Measurements from ENCODE around the gene SLC26A6. TPM values are rescaled to one million over a fixed set of nuclear protein-coding genes. Genes with fewer than 3 reads are reported as not detected.

Gene SLC26A6
- total and polyA plus RNA-seq, 10 of the 15 experiments (the other 5 are each of a cell fraction or from before 2014, with no cell fraction given) = 2.1 to 24.9 (median 13.3) TPM

DNA sequence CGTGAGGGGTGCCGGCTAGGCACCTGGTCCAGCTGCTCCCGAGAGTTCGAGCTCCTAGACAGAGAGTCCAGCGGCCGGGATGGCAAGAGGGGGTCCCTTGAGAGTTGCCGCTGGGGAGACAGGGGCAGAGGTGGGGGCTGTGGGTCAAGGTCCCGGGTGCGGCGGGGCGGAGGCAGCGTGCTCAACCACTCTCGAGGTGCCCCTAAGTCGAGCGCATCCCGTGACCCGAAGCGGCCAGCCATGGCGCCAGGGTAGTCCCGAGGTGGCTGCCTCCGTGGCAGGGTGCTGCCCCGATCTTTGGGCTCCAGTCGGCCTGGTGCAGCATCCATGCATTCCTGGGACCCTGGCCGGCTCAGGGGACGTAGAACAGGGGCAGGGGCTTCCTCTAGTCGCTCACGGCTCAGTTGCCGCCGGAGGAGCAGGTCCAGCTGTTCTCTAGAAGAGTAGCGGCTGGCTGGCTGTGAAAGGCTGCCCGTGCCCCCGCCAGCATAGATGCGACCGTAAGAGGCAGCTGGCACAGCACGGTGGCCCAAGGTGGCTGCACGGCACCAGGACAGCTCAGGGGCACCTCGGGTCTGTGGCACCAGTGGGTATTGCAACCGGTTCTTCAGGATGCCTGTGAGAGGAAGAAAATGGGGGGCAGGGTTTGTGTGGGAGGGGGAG, 4.8 kb upstream of the SLC26A6 start:
- ATAC-seq (no peak), DNase-seq (ENCODE audit: low read depth, low spot score) (no peak), FAIRE-seq (no peak)
- POLR2A ChIA-PET = no interaction called here
- RAD21 ChIA-PET (ENCODE audit: unreplicated experiment) = no interaction called here
- BruUV-seq (replicated peaks) = no TSS peak
- H4K20me1 ChIP-seq (ENCODE audit: control insufficient read depth, insufficient read depth) = no peaks in the 10 kb centered on the region
- H3K9me3 ChIP-seq (replicated peaks; ENCODE audit: control insufficient read depth, insufficient read depth, low read length) = no peaks in the 10 kb centered on the region
- TF ChIP-seq ESRRA (IDR thresholded peaks at IDR 0.05; ENCODE audit: low read length) (no peak), ZNF217 (IDR thresholded peaks at IDR 0.05) (no peak), TAF1 (IDR thresholded peaks at IDR 0.05; ENCODE audit: borderline replicate concordance, low read depth, low read length) (no peak)
- H3K4me3 ChIP-seq = no peak overlapping the region
- in situ Hi-C loops (cut with MboI) (no loop called here), intact Hi-C loops (cut with micrococcal nuclease; ENCODE audit: unreplicated experiment) (no loop called here)
- 59% methylated on average over 38 of the region's 38 CpGs for WGBS (ENCODE audit: insufficient coverage, insufficient replicate concordance, low lambda C conversion rate, missing lambda C conversion rate)
- no peaks in the 10 kb centered on the region; the same call in 1 of the 2 replicates for H3K79me2 ChIP-seq (ENCODE audit: control insufficient read depth, insufficient read depth, low read length)
- no peaks in the 10 kb centered on the region for H3K36me3 ChIP-seq (ENCODE audit: control insufficient read depth in 2 of 2, insufficient read depth in 2 of 2, low read length in 1 of 2)
- H2AFZ ChIP-seq (ENCODE audit: control insufficient read depth, low read depth, low read length) = no peak overlapping the region
- H3K4me2 ChIP-seq (ENCODE audit: control insufficient read depth, insufficient read depth) = no peak overlapping the region
- H3K4me1 ChIP-seq (ENCODE audit: control insufficient read depth, insufficient read depth, low read length) = peaks cover 5% of the 10 kb centered on the region; the same call in 1 of the 2 replicates
- SMC1A ChIA-PET (ENCODE audit: uncharacterized antibody, unreplicated experiment) = no interaction called here
- H3K27ac ChIP-seq (ENCODE audit: control insufficient read depth, insufficient read depth) = no peak overlapping the region
- no peaks in the 10 kb centered on the region for H3K27me3 ChIP-seq (replicated peaks in 1 of 2; ENCODE audit: control insufficient read depth in 2 of 2, insufficient read depth in 2 of 2, low read length in 1 of 2)
- no peak overlapping the region for H3K9ac ChIP-seq (ENCODE audit: control insufficient read depth, insufficient read depth, low read length)
- CTCF ChIA-PET = no interaction called here

DNA sequence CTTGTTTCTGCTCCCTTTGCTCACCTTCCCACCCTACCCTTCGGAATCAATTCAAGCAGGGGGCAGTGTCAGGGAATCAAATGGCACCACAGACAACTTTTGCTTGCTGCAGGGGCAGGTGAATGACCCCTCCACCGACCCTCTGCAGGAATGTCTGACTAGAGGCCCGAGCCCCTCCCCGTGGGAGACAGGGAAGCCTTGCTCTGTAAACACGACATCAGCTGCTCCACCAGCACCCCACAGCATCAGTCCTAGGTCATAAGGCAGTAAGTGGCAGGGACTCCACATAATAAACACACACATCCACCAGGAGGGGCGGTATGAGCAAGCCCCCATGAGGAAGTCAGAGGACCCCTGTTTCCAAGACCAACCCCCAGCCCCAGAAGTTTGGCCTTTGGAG, 2.0 kb upstream of the SLC26A6 start:
- in situ Hi-C loops (cut with MboI) = no loop called here
- Histone ChIP-seq H4K20me1 (ENCODE audit: control insufficient read depth, insufficient read depth) (no peaks in the 10 kb centered on the region), H3K79me2 (ENCODE audit: control insufficient read depth, insufficient read depth, low read length) (peaks cover 3% of the 10 kb centered on the region), H3K4me1 (ENCODE audit: control insufficient read depth, insufficient read depth, low read length) (peaks cover 11% of the 10 kb centered on the region; the same call in 1 of the 2 replicates), H2AFZ (ENCODE audit: control insufficient read depth, low read depth, low read length) (no peak overlapping the region), H3K4me3 (no peak overlapping the region), H3K36me3 (ENCODE audit: control insufficient read depth in 2 of 2, insufficient read depth in 2 of 2, low read length in 1 of 2) (no peaks in the 10 kb centered on the region; a peak in 1 of 4 replicates), H3K27ac (ENCODE audit: control insufficient read depth, insufficient read depth) (no peak overlapping the region), H3K4me2 (ENCODE audit: control insufficient read depth, insufficient read depth) (no peak overlapping the region), H3K27me3 (replicated peaks in 1 of 2; ENCODE audit: control insufficient read depth in 2 of 2, insufficient read depth in 2 of 2, low read length in 1 of 2) (no peaks in the 10 kb centered on the region), H3K9me3 (replicated peaks; ENCODE audit: control insufficient read depth, insufficient read depth, low read length) (no peaks in the 10 kb centered on the region), H3K9ac (ENCODE audit: control insufficient read depth, insufficient read depth, low read length) (no peak overlapping the region)
- CTCF ChIA-PET = no interaction called here
- SMC1A ChIA-PET (ENCODE audit: uncharacterized antibody, unreplicated experiment) = no interaction called here
- POLR2A ChIA-PET = no interaction called here
- no peak for ATAC-seq
- WGBS (ENCODE audit: insufficient coverage, insufficient replicate concordance, low lambda C conversion rate, missing lambda C conversion rate) = 75% methylated on average over 6 of the region's 6 CpGs
- no TSS peak for BruUV-seq (replicated peaks)
- RAD21 ChIA-PET (ENCODE audit: unreplicated experiment) = no interaction called here
- TF ChIP-seq ATF7 (IDR thresholded peaks at IDR 0.05; ENCODE audit: low read depth) (no peak), ZBED1 (IDR thresholded peaks at IDR 0.05; ENCODE audit: borderline replicate concordance) (no peak), ZSCAN29 (IDR thresholded peaks at IDR 0.05) (no peak)
- TF ChIP-seq, protein P1, sequence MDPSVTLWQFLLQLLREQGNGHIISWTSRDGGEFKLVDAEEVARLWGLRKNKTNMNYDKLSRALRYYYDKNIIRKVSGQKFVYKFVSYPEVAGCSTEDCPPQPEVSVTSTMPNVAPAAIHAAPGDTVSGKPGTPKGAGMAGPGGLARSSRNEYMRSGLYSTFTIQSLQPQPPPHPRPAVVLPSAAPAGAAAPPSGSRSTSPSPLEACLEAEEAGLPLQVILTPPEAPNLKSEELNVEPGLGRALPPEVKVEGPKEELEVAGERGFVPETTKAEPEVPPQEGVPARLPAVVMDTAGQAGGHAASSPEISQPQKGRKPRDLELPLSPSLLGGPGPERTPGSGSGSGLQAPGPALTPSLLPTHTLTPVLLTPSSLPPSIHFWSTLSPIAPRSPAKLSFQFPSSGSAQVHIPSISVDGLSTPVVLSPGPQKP (IDR thresholded peaks at IDR 0.05; ENCODE audit: low read depth, low read length) = no peak
- TF ChIP-seq, protein P2, sequence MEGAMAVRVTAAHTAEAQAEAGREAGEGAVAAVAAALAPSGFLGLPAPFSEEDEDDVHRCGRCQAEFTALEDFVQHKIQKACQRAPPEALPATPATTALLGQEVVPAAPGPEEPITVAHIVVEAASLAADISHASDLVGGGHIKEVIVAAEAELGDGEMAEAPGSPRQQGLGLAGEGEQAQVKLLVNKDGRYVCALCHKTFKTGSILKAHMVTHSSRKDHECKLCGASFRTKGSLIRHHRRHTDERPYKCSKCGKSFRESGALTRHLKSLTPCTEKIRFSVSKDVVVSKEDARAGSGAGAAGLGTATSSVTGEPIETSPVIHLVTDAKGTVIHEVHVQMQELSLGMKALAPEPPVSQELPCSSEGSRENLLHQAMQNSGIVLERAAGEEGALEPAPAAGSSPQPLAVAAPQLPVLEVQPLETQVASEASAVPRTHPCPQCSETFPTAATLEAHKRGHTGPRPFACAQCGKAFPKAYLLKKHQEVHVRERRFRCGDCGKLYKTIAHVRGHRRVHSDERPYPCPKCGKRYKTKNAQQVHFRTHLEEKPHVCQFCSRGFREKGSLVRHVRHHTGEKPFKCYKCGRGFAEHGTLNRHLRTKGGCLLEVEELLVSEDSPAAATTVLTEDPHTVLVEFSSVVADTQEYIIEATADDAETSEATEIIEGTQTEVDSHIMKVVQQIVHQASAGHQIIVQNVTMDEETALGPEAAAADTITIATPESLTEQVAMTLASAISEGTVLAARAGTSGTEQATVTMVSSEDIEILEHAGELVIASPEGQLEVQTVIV (IDR thresholded peaks at IDR 0.05; ENCODE audit: borderline replicate concordance, partially characterized antibody) = no peak
- FAIRE-seq = no peak
- intact Hi-C loops (cut with micrococcal nuclease; ENCODE audit: unreplicated experiment) = no loop called here
- DNase-seq (ENCODE audit: low read depth, low spot score) = no peak
